Sciatic nerve (tissue), 2 donors: ENCODE data around the gene ACTR5. TPM values are rescaled to one million over a fixed set of nuclear protein-coding genes. Genes with fewer than 3 reads are reported as not detected.

Experiments
- ATAC-seq: fragments of 200-7000 bp; cut with Tn5 transposase; one replicate; pipeline ENCODE4 v1.9.1; 2020; ENCODE audit warnings: mild to moderate bottlenecking, moderate library complexity
- DNase-seq: peaks from one replicate; pipeline ENCODE4 v3.0.0-alpha.2; 2020; ENCODE audit warnings: low spot score
- intact Hi-C: fragments of 100-400 bp; cut with DNase I; formaldehyde crosslinking; loops from one replicate; pipeline ENCODE4 v1.14.2; 2022
- total RNA-seq: library from RNA; stranded (reverse); fragmentation: NEBNext Ultra II Directional; extraction: Animal tissue kit (Norgen Biotek cat#: 25700); gene quantifications from one replicate; pipeline ENCODE4 v1.2.1, GENCODE V29; 2021
- donor health status: DM: no; HTN: no; CAD: no.
- donor health status: DM: no; HTN: no; CAD: no.

Gene ACTR5
- total RNA-seq, result 8.5 TPM

GRCh38 chr20:38748097-38748860 is at the start of gene ACTR5:
ACTR5 (plus strand) TSS chr20:38748460; CDS start chr20:38748479, 19 bp downstream.
- ATAC-seq (peak; percentile 100), DNase-seq (peak; percentile 98)
- intact Hi-C loops, result loop anchor here (10.0 kb wide), 1 partner anchor 103 kb away; no protein-coding TSS in a partner anchor

GRCh38 chr20:38698541-38698940 is 49.7 kb upstream of the ACTR5 start:
- ATAC-seq (no peak), DNase-seq (no peak)
- intact Hi-C loops, result no loop called here

- DNase-seq (no peak), ATAC-seq (no peak)
- intact Hi-C loops, result no loop called here
Observed at GRCh38 chr20:38700141-38700540, 48.1 kb upstream of the ACTR5 start.

DNA sequence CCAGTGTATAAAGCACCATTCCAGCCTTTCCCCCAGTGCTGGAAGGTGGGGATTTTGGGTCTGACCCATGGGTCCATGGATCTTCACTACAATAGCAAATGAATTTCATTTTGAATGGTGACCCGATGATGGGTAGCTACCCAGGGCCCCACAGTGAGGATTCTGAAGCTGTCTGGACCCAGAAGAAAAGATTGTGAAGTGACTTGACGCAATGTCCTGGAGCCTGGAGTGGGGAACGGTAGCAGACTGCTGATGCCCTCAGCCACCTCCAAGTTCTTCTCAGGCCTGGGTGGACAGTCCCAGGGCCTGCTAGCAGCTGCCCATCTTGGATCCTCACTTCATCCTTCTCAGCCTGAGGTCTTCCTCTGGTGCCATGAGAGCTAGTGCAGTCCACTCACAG is 47.3 kb upstream of the ACTR5 start:
- intact Hi-C loops, result no loop called here
- DNase-seq (no peak), ATAC-seq (no peak)

- no peak for ATAC-seq
- no peak for DNase-seq
- intact Hi-C loops, result no loop called here
Observed at GRCh38 chr20:38703526-38703925, 44.7 kb upstream of the ACTR5 start.

GRCh38 chr20:38704136-38704535 is 44.1 kb upstream of the ACTR5 start:
- intact Hi-C loops, result no loop called here
- ATAC-seq (no peak), DNase-seq (no peak)

GRCh38 chr20:38706509-38706908 is 41.8 kb upstream of the ACTR5 start:
- ATAC-seq, result no peak
- DNase-seq, result no peak
- intact Hi-C loops, result no loop called here

GRCh38 chr20:38714308-38714707 is 34.0 kb upstream of the ACTR5 start:
- DNase-seq, result no peak
- intact Hi-C loops, result no loop called here

GRCh38 chr20:38715646-38716045 is 32.6 kb upstream of the ACTR5 start:
- DNase-seq (no peak), ATAC-seq (no peak)
- intact Hi-C loops, result no loop called here

More at GRCh38 chr20:38714308-38714707, 34.0 kb upstream of the ACTR5 start:
- no peak for ATAC-seq

DNA sequence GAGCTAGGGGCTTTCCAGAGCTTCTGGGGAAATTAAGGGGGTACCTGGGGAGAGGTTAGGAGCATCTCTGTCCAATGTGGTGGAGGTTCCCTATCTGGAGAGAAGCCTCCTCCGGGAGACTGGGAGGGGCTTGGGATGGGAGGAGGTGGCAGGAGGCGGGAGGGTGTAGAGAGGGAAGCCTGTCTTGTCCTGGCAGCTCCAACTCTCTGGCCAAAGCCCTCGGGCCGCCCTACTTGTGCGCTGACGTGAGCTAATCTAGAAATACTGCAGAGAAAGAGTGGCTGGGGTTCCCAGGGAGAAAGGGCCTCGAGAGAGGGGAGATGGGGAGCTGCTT is 25.6 kb upstream of the ACTR5 start:
- ATAC-seq, result no peak
- intact Hi-C loops, result no loop called here
- DNase-seq, result no peak

DNA sequence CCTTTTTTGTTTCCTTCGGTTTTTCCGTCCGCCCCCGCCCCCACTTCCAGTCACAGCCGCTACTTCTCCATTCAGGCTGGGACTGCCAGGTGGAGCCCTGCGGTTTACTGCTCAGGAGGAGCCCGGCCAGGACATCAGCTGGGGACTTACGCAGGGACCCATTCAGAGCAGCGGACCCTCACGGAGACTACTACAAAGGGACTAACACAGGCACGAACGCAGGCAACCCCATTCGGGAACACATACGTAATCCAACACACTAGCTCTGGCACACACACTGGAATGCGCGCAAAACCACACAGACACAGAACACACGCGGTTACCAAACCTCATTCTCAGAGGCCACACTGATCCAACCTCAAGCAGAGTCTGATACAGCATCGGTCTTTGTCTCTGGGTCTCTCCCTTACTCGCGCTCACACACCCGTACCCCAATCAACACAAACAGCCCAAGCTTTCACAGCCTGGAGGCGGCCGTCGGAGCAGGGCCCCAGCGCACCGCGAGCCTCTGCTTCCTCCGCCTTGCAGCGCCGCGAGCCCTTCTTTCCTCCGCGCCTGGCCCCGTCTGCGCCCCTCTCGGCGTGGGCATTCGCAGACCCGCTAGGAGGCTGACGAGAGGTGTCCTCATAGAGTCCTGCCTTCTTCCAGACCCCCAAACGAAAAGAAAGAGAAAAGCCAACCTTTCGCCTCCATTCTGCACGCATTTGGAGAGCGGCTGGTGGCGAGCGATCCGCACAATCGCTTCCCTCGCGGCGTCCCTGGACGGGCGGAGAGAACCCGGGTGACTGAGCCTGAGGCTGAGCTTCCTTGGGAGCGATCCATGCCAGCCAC is 25.0 kb upstream of the ACTR5 start:
- intact Hi-C loops, result no loop called here
- ATAC-seq (no peak), DNase-seq (no peak)

DNA sequence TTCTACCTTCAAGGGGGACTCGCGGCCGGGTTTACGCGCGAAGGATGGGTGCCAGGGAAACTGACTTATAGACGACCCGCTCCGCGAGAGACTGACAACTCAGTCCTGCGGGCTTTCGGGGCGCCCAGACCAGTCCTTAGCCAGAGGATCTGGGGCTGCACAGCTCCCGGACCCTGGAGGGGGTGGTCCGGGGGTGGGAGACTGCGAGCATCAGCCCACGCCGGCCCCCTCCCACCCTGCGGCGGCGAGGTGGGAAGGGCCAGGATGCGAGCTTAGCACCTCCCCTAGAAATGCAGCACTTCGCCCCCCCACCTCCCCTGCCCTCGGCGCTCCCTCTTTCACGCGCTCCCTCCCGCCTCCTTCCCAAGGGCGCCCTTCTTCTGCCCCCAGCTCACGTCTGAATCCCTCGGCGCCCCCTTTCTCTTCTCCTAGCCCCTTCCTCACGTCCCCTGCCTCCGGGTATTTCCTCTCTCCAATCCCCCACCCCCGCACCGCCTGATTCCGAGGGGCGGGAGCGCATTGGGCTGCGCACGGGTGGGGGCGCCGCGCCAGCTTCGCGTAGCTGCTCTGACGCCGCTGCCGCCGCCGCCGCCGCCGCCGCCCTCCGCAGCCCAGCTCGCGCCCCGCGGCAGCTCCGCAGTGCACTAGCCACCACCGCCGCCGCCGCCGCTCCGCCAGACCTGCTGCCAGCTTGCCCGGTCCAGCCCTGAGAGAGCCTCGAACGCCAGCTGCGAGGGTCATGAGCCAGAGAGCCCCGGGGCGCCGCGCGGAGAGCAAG is 24.2 kb upstream of the ACTR5 start, which contains the start of gene SLC32A1:
TSS of gene SLC32A1 (plus strand) at position 639 of the 778 bp plus-strand sequence. CDS start 239 bp downstream, outside the sequence.
- intact Hi-C loops, result no loop called here
- DNase-seq, result no peak
- ATAC-seq, result no peak

GRCh38 chr20:38724626-38725147 is 23.6 kb upstream of the ACTR5 start:
- no peak for ATAC-seq
- intact Hi-C loops, result no loop called here

GRCh38 chr20:38725148-38725901 is 22.9 kb upstream of the ACTR5 start:
- ATAC-seq, result no peak
- no peak for DNase-seq
- intact Hi-C loops, result no loop called here

More at GRCh38 chr20:38724626-38725147, 23.6 kb upstream of the ACTR5 start:
- DNase-seq, result no peak

DNA sequence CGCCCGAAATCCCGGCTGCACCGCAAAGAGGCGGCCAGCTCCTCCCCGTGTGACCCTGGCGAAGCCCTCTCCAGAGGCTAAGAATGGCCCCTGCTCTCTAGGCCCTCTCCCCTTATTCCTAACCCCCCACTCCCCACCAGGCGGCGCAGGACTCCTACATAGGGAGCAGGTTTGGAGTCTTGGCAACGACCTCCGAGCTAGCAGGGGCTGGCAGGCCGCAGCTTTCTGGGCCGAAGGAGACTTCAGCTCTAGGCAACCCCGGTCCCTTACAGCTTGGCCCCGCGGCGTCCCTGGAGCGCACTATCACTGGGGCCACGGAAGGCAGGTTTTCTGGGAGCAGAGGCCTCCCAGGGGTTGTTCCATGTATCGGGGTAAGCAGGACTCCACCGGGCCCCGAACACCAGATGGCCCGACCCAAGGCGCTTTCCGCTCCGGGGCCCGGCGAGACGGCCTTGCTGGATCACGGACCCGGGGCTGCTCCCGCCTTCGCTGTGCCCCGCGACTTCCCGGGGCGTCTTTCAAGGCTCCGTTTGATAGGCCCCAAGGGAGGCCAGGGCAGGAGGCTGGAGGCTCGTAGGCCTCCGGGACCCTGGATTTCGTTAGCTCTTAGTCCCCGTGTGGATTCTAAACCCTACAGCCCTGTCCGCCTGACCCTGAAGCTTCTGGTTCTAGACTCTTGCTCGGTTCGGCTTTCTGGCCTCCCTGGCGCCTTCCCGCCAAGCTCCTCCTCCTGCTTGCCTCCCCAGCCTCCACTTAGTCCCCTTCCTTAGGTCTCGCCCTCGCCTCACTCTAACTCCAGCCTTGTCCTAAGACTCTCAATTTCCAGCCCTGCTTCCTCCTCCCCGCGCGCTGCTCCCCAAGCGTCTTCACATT is 22.1 kb upstream of the ACTR5 start:
- DNase-seq (no peak), ATAC-seq (no peak)
- intact Hi-C loops, result no loop called here

- DNase-seq (no peak), ATAC-seq (no peak)
- intact Hi-C loops, result no loop called here
Observed at GRCh38 chr20:38726804-38727606, 21.3 kb upstream of the ACTR5 start.
